ENCODE data around the gene RBFOX2. TPM values are rescaled to one million over a fixed set of nuclear protein-coding genes. Genes with fewer than 3 reads are reported as not detected.

The RBFOX2 gene
- total RNA-seq, 3 donors from 2014 or later, result 63.4 to 97.3 (median 85.5) TPM

DNA sequence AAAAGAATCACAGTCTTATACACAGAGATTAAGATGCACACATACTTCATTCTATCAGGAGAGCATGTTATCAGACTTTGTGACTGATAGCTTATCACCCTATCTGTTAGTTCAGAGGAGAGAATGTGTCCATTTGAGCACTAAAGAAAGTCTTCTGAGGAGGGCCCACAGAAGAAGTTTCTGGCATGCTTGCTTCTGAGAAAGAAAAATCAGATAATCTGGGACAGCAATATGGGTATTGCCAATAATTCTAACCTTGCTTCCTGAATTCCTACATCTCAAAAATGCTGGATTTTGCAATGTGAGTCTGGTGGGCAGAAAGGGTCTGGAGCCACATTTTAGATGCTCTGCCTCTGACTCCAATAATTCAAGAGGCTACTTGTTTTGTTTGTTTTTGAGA is 128.9 kb downstream of the RBFOX2 start:
- Histone ChIP-seq H3K9me3 (no peaks in the 10 kb centered on the region), H3K4me1 (peaks cover 3 to 5% of the 10 kb centered on the region in 2 donors), H3K27ac (peak overlapping the region; percentile 6 to 21), H3K4me3 (no peak overlapping the region), H3K27me3 (no peaks in the 10 kb centered on the region), H3K36me3 (no peaks in the 10 kb centered on the region)
- intact Hi-C loops (cut with DNase I; ENCODE audit: low total_unique reads), result no loop called here
- no peak for DNase-seq (ENCODE audit: low spot score in 2 of 2)
- TF ChIP-seq POLR2A (IDR thresholded peaks at IDR 0.05) (no peak), POLR2AphosphoS5 (IDR thresholded peaks at IDR 0.05) (no peak)
- TF ChIP-seq, protein P1, sequence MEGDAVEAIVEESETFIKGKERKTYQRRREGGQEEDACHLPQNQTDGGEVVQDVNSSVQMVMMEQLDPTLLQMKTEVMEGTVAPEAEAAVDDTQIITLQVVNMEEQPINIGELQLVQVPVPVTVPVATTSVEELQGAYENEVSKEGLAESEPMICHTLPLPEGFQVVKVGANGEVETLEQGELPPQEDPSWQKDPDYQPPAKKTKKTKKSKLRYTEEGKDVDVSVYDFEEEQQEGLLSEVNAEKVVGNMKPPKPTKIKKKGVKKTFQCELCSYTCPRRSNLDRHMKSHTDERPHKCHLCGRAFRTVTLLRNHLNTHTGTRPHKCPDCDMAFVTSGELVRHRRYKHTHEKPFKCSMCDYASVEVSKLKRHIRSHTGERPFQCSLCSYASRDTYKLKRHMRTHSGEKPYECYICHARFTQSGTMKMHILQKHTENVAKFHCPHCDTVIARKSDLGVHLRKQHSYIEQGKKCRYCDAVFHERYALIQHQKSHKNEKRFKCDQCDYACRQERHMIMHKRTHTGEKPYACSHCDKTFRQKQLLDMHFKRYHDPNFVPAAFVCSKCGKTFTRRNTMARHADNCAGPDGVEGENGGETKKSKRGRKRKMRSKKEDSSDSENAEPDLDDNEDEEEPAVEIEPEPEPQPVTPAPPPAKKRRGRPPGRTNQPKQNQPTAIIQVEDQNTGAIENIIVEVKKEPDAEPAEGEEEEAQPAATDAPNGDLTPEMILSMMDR (IDR thresholded peaks at IDR 0.05), result no peak

DNA sequence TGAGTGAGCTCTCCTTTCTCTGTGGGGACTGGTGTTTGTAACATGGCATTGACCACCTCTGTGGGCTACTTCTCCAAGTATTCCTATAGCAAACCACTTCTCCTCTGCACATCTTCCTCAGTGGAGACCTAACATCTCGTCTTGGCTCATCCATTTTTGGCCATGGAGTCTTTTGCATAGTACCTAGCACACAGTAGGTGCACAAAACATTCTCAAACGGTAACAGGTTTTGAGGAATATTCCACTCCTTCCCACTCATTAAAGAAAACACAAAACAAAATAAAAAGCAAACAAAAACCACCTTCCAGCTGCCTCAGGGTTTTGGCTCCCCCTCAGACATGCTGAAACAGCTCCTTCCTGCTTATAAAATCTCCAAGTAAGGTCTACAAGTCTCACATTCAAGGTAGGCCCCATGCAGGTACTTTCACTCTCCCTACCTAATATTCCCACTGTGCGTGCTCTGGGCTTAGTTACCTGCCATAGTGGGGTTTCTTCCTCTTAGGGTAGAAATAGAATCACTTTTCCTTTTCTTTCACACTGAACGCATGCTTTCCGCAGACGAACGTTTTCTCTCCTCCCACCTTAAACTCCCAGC is 132.4 kb downstream of the RBFOX2 start:
- peak overlapping the region in 1 of 2 donors; percentile 66 for H3K27ac ChIP-seq
- DNase-seq (ENCODE audit: low spot score in 2 of 2), result no peak
- no peaks in the 10 kb centered on the region for H3K27me3 ChIP-seq
- intact Hi-C loops (cut with DNase I; ENCODE audit: low total_unique reads), result no loop called here
- no peaks in the 10 kb centered on the region for H3K36me3 ChIP-seq
- H3K4me3 ChIP-seq, result no peak overlapping the region
- H3K9me3 ChIP-seq, result no peaks in the 10 kb centered on the region
- H3K4me1 ChIP-seq, result peaks cover 3 to 5% of the 10 kb centered on the region in 2 donors
- TF ChIP-seq, protein P1 (IDR thresholded peaks at IDR 0.05), result no peak
- no peak for TF ChIP-seq POLR2A (IDR thresholded peaks at IDR 0.05)
- TF ChIP-seq POLR2AphosphoS5 (IDR thresholded peaks at IDR 0.05), result no peak

DNA sequence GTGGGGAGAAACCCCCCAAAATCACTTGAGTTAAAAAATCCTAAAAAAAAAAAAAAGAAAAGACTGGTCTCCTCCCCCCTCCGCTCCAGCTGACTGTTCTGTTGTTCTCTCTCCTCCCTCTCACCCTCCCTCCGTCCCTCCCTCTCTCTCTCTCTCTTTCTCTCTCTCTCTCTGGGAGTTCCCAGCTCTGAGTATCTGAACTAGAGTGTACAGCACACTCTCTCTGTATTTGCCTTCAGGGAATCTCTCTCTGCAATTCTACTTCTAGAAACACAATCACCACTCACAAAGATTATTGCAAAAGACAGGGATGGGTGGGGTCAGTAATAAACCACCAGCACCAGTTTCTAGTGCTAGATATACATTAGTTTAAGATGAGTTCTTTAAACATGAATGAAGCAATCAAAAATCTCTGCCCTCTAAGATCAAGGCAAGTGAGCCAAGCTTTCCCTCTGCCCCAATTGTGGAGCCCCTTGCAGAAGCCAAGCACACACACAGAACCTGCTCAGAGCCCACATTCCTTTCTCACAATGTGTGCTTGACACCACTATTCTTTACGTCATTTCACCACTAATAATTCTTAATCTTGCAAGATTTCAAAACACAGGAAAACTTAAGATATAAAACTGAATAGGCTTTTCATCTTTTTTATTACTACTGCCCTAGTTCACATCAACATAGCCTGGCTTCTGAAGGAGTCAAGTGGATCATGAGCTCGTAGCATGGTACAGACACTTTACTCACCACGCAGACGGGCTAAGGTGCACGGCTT is 133.5 kb downstream of the RBFOX2 start:
- peaks cover under 1 to 3% of the 10 kb centered on the region in 2 donors for H3K4me1 ChIP-seq
- peak in 1 of 2 donors; percentile 45 for DNase-seq (ENCODE audit: low spot score in 2 of 2)
- peak overlapping the region; percentile 17 to 58 (median 43) for H3K4me3 ChIP-seq

DNA sequence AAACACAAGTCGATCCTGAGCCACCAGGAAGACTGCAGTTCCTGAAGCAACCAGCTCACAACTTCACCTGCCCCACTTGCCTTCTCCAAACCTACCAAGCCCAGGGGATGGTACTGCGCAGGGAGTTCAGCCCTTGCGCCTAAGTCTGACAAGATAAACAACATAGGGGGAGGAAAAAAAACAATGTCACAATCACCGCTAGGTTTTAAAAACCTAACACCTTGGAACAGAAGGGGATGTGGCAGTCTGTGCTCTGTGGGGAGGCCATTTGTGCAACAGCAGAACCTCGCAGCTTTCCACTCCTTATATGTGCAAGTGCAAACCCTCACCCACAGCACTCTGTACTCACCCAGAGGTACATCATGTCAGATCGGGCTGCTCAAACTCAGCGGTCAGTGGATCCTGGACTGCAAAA is 134.2 kb downstream of the RBFOX2 start:
- Histone ChIP-seq H3K4me1 (no peaks in the 10 kb centered on the region), H3K27ac (peak overlapping the region; percentile 66 to 73), H3K4me3 (peak overlapping the region; percentile 17 to 58 (median 43)), H3K36me3 (no peaks in the 10 kb centered on the region), H3K27me3 (no peaks in the 10 kb centered on the region), H3K9me3 (no peaks in the 10 kb centered on the region)
- DNase-seq (ENCODE audit: low spot score in 2 of 2), result peak in 1 of 2 donors; percentile 37
- intact Hi-C loops (cut with DNase I; ENCODE audit: low total_unique reads), result no loop called here
- TF ChIP-seq POLR2AphosphoS5 (IDR thresholded peaks at IDR 0.05), result no peak
- TF ChIP-seq, protein P1 (IDR thresholded peaks at IDR 0.05), result peak in 1 of 3 donors; percentile 18

More for the DNA sequence above, 133.5 kb downstream of the RBFOX2 start:
- Histone ChIP-seq H3K27me3 (no peaks in the 10 kb centered on the region), H3K36me3 (no peaks in the 10 kb centered on the region), H3K27ac (peak overlapping the region; percentile 66 to 73), H3K9me3 (no peaks in the 10 kb centered on the region)
- intact Hi-C loops (cut with DNase I; ENCODE audit: low total_unique reads), result no loop called here
- TF ChIP-seq POLR2A (IDR thresholded peaks at IDR 0.05) (no peak), POLR2AphosphoS5 (IDR thresholded peaks at IDR 0.05) (no peak)
- TF ChIP-seq, protein P1 (IDR thresholded peaks at IDR 0.05), result no peak

DNA sequence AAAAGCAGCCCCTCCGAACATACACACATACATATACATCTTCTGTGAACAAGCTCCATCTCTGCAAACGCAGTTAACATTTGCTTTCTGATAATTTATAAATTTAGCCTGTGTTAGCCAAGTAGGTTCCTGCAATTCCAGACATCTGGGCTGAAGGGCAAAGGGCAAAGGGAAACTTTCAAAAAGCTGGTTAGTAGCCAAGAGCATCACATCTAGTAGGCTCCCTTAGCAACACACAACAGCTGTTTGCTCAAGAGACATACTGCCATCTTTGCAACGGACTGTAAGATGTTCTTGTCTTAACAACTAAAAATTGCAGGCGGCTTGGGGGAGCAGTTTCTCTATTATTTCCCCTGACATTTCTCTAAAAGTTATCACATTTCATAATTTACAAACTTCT is 134.9 kb downstream of the RBFOX2 start:
- peak overlapping the region in 2 of 3 donors; percentile 19 to 43 for H3K4me3 ChIP-seq
- peak overlapping the region; percentile 66 to 73 for H3K27ac ChIP-seq
- H3K4me1 ChIP-seq, result no peaks in the 10 kb centered on the region
- TF ChIP-seq, protein P1 (IDR thresholded peaks at IDR 0.05), result no peak
- TF ChIP-seq POLR2A (IDR thresholded peaks at IDR 0.05) (no peak), POLR2AphosphoS5 (IDR thresholded peaks at IDR 0.05) (no peak)
- H3K27me3 ChIP-seq, result no peaks in the 10 kb centered on the region
- H3K9me3 ChIP-seq, result no peaks in the 10 kb centered on the region
- intact Hi-C loops (cut with DNase I; ENCODE audit: low total_unique reads), result no loop called here
- DNase-seq (ENCODE audit: low spot score in 2 of 2), result no peak
- H3K36me3 ChIP-seq, result no peaks in the 10 kb centered on the region

Measured in breast epithelium (tissue), 4 donors.